Liver (tissue), 9 donors: ENCODE measurements around the gene LRMDA. TPM values are rescaled to one million over a fixed set of nuclear protein-coding genes. Genes with fewer than 3 reads are reported as not detected.

Experiments used
- DNase-seq: peaks from one replicate; pipeline ENCODE4 v3.0.0-alpha.2; 2017; ENCODE audit warnings: low spot score
- H3K27ac ChIP-seq, 2 donors: one replicate each; pipeline ENCODE4 v1.7.0; 2013; ENCODE audit warnings: inconsistent platforms in 2 of 2, low read length in 2 of 2, control low read depth in 1 of 2, low read depth in 1 of 2, mild to moderate bottlenecking in 1 of 2
- H3K27me3 ChIP-seq, 4 donors: one replicate each; pipeline versions ENCODE4 v1.6.1 to v1.7.0; 2013; ENCODE audit warnings: low read length in 3 of 4, inconsistent platforms in 1 of 4, mild to moderate bottlenecking in 1 of 4, moderate library complexity in 1 of 4; ENCODE audit not compliant: control insufficient read depth in 4 of 4, insufficient read depth in 4 of 4
- H3K36me3 ChIP-seq, 4 donors: one replicate each; pipeline versions ENCODE4 v1.6.1 to v1.7.0; 2013; ENCODE audit warnings: low read length in 3 of 4, mild to moderate bottlenecking in 3 of 4, low read depth in 1 of 4, moderate library complexity in 1 of 4; ENCODE audit not compliant: control insufficient read depth in 4 of 4, insufficient read depth in 3 of 4
- H3K4me1 ChIP-seq, 4 donors: one replicate each; pipeline versions ENCODE4 v1.6.1 to v1.7.0; 2013; ENCODE audit warnings: low read length in 3 of 4, mild to moderate bottlenecking in 3 of 4, moderate library complexity in 1 of 4; ENCODE audit not compliant: control insufficient read depth in 4 of 4, insufficient read depth in 4 of 4
- H3K4me3 ChIP-seq, 3 donors: one replicate each; pipeline versions ENCODE4 v1.6.1 to v1.7.0; 2013; ENCODE audit warnings: low read length in 3 of 3, control low read depth in 1 of 3, low read depth in 1 of 3, mild to moderate bottlenecking in 1 of 3
- H3K9ac ChIP-seq, 2 donors: one replicate each; pipeline ENCODE4 v1.7.0; 2013; ENCODE audit warnings: low read length in 2 of 2, mild to moderate bottlenecking in 2 of 2, moderate library complexity in 2 of 2, control low read depth in 1 of 2, low read depth in 1 of 2
- H3K9me3 ChIP-seq, 4 donors: one replicate each; pipeline versions ENCODE4 v1.6.1 to v1.7.0; 2013; ENCODE audit warnings: low read length in 3 of 4; ENCODE audit not compliant: control insufficient read depth in 4 of 4
- ATF3 ChIP-seq: IDR thresholded peaks from 2 replicates; pipeline ENCODE4 v1.6.1; 2016; ENCODE audit warnings: antibody characterized with exemption
- EGR1 ChIP-seq, 2 donors: IDR thresholded peaks; 2 replicates each; pipeline ENCODE4 v1.6.1; 2016 to 2018; ENCODE audit warnings: antibody characterized with exemption in 2 of 2, low read depth in 2 of 2
- GABPA ChIP-seq, 2 donors: IDR thresholded peaks in 1 of 2; conservative IDR thresholded peaks in 1 of 2; 2 replicates each; pipeline ENCODE4 v1.6.1; 2016; ENCODE audit warnings: antibody characterized with exemption in 2 of 2, mild to moderate bottlenecking in 1 of 2, moderate library complexity in 1 of 2
- HNF4A ChIP-seq, 2 donors: conservative IDR thresholded peaks; 2 replicates each; pipeline ENCODE4 v1.6.1; 2016; ENCODE audit warnings: antibody characterized with exemption in 2 of 2, mild to moderate bottlenecking in 2 of 2
- HNF4G ChIP-seq: IDR thresholded peaks from 2 replicates; pipeline ENCODE4 v1.6.1; 2016; ENCODE audit warnings: antibody characterized with exemption
- JUND ChIP-seq, 2 donors: IDR thresholded peaks; 2 replicates each; pipeline ENCODE4 v1.6.1; 2016; ENCODE audit warnings: antibody characterized with exemption in 2 of 2
- RAD21 ChIP-seq, 2 donors: IDR thresholded peaks; 2 replicates each; pipeline ENCODE4 v1.6.1; 2016; ENCODE audit warnings: antibody characterized with exemption in 2 of 2, mild to moderate bottlenecking in 2 of 2
- REST ChIP-seq: IDR thresholded peaks from 2 replicates; pipeline ENCODE4 v1.6.1; 2016; ENCODE audit warnings: antibody characterized with exemption, mild to moderate bottlenecking
- RXRA ChIP-seq, 2 donors: IDR thresholded peaks; 2 replicates each; pipeline ENCODE4 v1.6.1; 2017 to 2018; ENCODE audit warnings: antibody characterized with exemption in 2 of 2, mild to moderate bottlenecking in 1 of 2
- SP1 ChIP-seq: IDR thresholded peaks from 2 replicates; pipeline ENCODE4 v1.6.1; 2018; ENCODE audit warnings: antibody characterized with exemption, mild to moderate bottlenecking
- TAF1 ChIP-seq: conservative IDR thresholded peaks from 2 replicates; pipeline ENCODE4 v1.6.1; 2016; ENCODE audit warnings: antibody characterized with exemption, mild to moderate bottlenecking
- ZBTB33 ChIP-seq: IDR thresholded peaks from 2 replicates; pipeline ENCODE4 v1.6.1; 2016; ENCODE audit warnings: antibody characterized with exemption
- WGBS: extraction: QIAGEN DNeasy Blood & Tissue Kit; methylation state at CpG from one replicate; pipeline ENCODE4 v1.1.7; 2013; 5-methylcytosine and 5-hydroxymethylcytosine counted together
- polyA plus RNA-seq, 2 donors: library from polyadenylated mRNA; stranded (reverse) in 1 of 2; unstranded in 1 of 2; fragments of 200-250 nt in 1 of 2; fragments of >200 nt in 1 of 2; fragmentation: Nextera tagmentation in 1 of 2; extraction: Ambion mirVana in 1 of 2; gene quantifications; one replicate each; pipeline versions ENCODE4 v1.2.1 to v1.2.3, GENCODE V29; 2013 to 2015
- total RNA-seq, 2 donors: library from RNA; depleted of rRNA; stranded (reverse); fragments of >200 nt; gene quantifications; one replicate each; pipeline ENCODE4 v1.2.3, GENCODE V29; 2014
- donor health status: healthy.
- donor health status: healthy.
- donor health status: healthy.
- donor health status: healthy.
- donor health status: healthy.

The LRMDA gene
- total and polyA plus RNA-seq, 4 donors = 7.9 to 15.8 (median 11.3) TPM

- Histone ChIP-seq H3K9me3 (no peaks in the 10 kb centered on the region), H3K27ac (no peak overlapping the region), H3K27me3 (no peaks in the 10 kb centered on the region), H3K4me1 (peaks cover 4 to 22% (median 13%) of the 10 kb centered on the region in 4 donors), H3K36me3 (no peaks in the 10 kb centered on the region), H3K9ac (no peak overlapping the region), H3K4me3 (no peak overlapping the region)
- DNase-seq = no peak
- TF ChIP-seq TAF1 (no peak), GABPA (IDR thresholded peaks at IDR 0.05 in 1 of 2, conservative IDR thresholded peaks at IDR 0.05 in 1 of 2) (no peak), SP1 (no peak), HNF4A (conservative IDR thresholded peaks at IDR 0.05) (no peak), ZBTB33 (no peak), HNF4G (no peak), EGR1 (IDR thresholded peaks at IDR 0.05; ENCODE audit: low read depth in 2 of 2) (no peak), RXRA (IDR thresholded peaks at IDR 0.05) (no peak), REST (no peak)
- WGBS = 97% methylated on average over 8 of the region's 8 CpGs
These were observed 79.6 kb downstream of the LRMDA start for GRCh38 chr10:75511011-75511410.

- 70% methylated on average over 8 of the region's 8 CpGs for WGBS
- no peak overlapping the region for H3K9ac ChIP-seq
- DNase-seq = no peak
- no peaks in the 10 kb centered on the region for H3K9me3 ChIP-seq
- H3K4me1 ChIP-seq = peaks cover under 1 to 12% (median 9%) of the 10 kb centered on the region in 4 donors
- H3K4me3 ChIP-seq = no peak overlapping the region
- H3K27ac ChIP-seq = no peak overlapping the region
- no peaks in the 10 kb centered on the region for H3K36me3 ChIP-seq
- no peaks in the 10 kb centered on the region for H3K27me3 ChIP-seq
- TF ChIP-seq JUND (IDR thresholded peaks at IDR 0.05) (no peak), ATF3 (no peak), RAD21 (IDR thresholded peaks at IDR 0.05) (no peak)
These were observed 80.9 kb downstream of the LRMDA start for GRCh38 chr10:75512203-75512933.
